HEK293T (cell line): ENCODE data around the gene PDXK.

ENCODE experiments used
- CTCF ChIA-PET: fragments of 350-600 bp; formaldehyde crosslinking; extraction: SDS; loops from one replicate; lab custom pipeline; 2021; ENCODE audit warnings: antibody characterized with exemption, inconsistent platforms; lab: Yijun Ruan, JAX
- POLR2A ChIA-PET: fragments of 350-600 bp; formaldehyde crosslinking; extraction: SDS; loops from one replicate; lab custom pipeline; 2020; ENCODE audit warnings: antibody characterized with exemption, inconsistent platforms; lab: Yijun Ruan, JAX
- DNase-seq: peaks from one replicate; pipeline ENCODE4 v3.0.0; 2012; ENCODE audit warnings: mixed read lengths; ENCODE audit errors: extremely low spot score
- ARNT ChIP-seq: fragments of 450-650 bp; IDR thresholded peaks from 2 replicates; pipeline ENCODE4 v1.6.1; 2017; ENCODE audit warnings: mild to moderate bottlenecking
- BHLHE40 ChIP-seq: fragments of 450-650 bp; IDR thresholded peaks from 2 replicates; pipeline ENCODE4 v1.6.1; 2016; ENCODE audit warnings: mild to moderate bottlenecking, moderate library complexity, borderline replicate concordance
- CTBP1 ChIP-seq: fragments of 450-650 bp; IDR thresholded peaks from 2 replicates; pipeline ENCODE4 v1.6.1; 2016; ENCODE audit warnings: borderline replicate concordance
- ELF4 ChIP-seq: fragments of 450-650 bp; IDR thresholded peaks from 2 replicates; pipeline ENCODE4 v1.6.1; 2017; ENCODE audit warnings: antibody characterized with exemption
- FOXA1 ChIP-seq: fragments of 450-650 bp; IDR thresholded peaks from 2 replicates; pipeline ENCODE4 v1.6.1; 2016; ENCODE audit warnings: mild to moderate bottlenecking
- FOXK2 ChIP-seq: fragments of 450-650 bp; IDR thresholded peaks from 2 replicates; pipeline ENCODE4 v1.6.1; 2016; ENCODE audit warnings: mild to moderate bottlenecking
- FOXM1 ChIP-seq: fragments of 450-650 bp; IDR thresholded peaks from 2 replicates; pipeline ENCODE4 v1.6.1; 2017; ENCODE audit warnings: mild to moderate bottlenecking, borderline replicate concordance
- HDGF ChIP-seq: fragments of 450-650 bp; IDR thresholded peaks from 2 replicates; pipeline ENCODE4 v1.6.1; 2017; ENCODE audit warnings: antibody characterized with exemption, borderline replicate concordance
- L3MBTL2 ChIP-seq: fragments of 450-650 bp; conservative IDR thresholded peaks from 2 replicates; pipeline ENCODE4 v1.6.1; 2016; ENCODE audit warnings: mild to moderate bottlenecking
- LEF1 ChIP-seq: fragments of 450-650 bp; IDR thresholded peaks from 2 replicates; pipeline ENCODE4 v1.6.1; 2017; ENCODE audit warnings: mild to moderate bottlenecking, borderline replicate concordance
- NFRKB ChIP-seq: fragments of 450-650 bp; IDR thresholded peaks from 2 replicates; pipeline ENCODE4 v1.6.1; 2016; ENCODE audit warnings: mild to moderate bottlenecking, moderate library complexity
- SP1 ChIP-seq: fragments of 450-650 bp; IDR thresholded peaks from 2 replicates; pipeline ENCODE4 v1.6.1; 2017
- SUZ12 ChIP-seq: fragments of 450-650 bp; IDR thresholded peaks from 2 replicates; pipeline ENCODE4 v1.6.1; 2016; ENCODE audit warnings: mild to moderate bottlenecking
- TARDBP ChIP-seq: fragments of 450-650 bp; IDR thresholded peaks from 2 replicates; pipeline ENCODE4 v1.6.1; 2016
- ZNF384 ChIP-seq: fragments of 450-650 bp; IDR thresholded peaks from 2 replicates; pipeline ENCODE4 v1.6.1; 2016
- TF ChIP-seq, protein P1 (sequence below): fragments of 450-650 bp; IDR thresholded peaks from 2 replicates; pipeline ENCODE4 v1.6.1; 2016

The PDXK gene

GRCh38 chr21:43721206-43721605 is 2.3 kb downstream of the PDXK start:
- DNase-seq, result no peak
- TF ChIP-seq SP1, result no peak
- no peak for TF ChIP-seq LEF1
- TF ChIP-seq FOXK2, result no peak
- no peak for TF ChIP-seq HDGF
- TF ChIP-seq, protein P1, sequence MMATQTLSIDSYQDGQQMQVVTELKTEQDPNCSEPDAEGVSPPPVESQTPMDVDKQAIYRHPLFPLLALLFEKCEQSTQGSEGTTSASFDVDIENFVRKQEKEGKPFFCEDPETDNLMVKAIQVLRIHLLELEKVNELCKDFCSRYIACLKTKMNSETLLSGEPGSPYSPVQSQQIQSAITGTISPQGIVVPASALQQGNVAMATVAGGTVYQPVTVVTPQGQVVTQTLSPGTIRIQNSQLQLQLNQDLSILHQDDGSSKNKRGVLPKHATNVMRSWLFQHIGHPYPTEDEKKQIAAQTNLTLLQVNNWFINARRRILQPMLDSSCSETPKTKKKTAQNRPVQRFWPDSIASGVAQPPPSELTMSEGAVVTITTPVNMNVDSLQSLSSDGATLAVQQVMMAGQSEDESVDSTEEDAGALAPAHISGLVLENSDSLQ, result no peak
- POLR2A ChIA-PET, result no interaction called here
- CTCF ChIA-PET, result no interaction called here

DNA sequence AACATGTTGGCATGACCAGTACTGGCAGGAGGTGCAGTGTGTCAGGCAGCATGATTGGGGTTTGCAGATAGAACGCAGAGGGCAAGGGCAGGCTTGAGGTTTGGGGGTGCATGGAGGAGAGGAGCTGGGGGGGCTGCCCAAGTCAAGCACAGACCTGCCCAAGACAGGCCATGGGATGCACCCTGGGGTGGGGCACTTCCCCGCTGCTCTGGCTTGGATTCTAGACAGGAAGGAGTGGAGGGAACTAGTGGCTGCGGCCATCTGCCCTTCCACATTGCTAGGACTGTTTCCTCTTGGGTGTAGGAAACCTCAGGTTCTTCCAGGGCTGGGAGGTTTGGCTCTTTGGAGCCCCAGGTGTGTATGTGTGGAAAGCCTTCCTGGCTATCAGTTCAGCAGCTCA is 3.0 kb downstream of the PDXK start:
- DNase-seq, result no peak
- ChIA-PET CTCF (no interaction called here), POLR2A (no interaction called here)

DNA sequence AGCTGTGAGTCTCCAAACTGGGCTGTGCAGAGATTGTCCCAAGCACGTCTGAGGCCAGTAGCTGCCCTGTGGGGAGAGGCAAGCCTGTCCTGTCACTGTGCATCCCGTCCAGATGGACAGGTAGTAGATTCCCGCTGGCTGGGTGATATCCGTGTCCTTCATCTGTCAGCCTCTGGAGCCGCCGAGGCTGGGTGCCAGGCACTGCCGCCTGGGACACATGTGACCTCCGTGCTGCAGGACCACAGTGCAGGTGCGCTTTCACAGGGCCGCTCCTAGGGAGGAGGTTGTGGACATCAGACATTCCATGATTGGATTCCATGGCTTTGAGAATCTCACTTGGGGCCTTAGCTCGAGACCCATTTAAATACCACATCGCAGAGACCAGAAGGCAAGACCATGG is 4.7 kb downstream of the PDXK start:
- CTCF ChIA-PET, result interaction anchor here (0.6 kb wide), 1 partner anchor 17 kb away, joined by 4 read pairs; no protein-coding TSS in a partner anchor
- no peak for DNase-seq
- POLR2A ChIA-PET, result no interaction called here
- no peak for TF ChIP-seq TARDBP
- TF ChIP-seq, protein P1, result no peak
- no peak for TF ChIP-seq LEF1
- TF ChIP-seq FOXK2, result no peak
- no peak for TF ChIP-seq FOXM1
- no peak for TF ChIP-seq HDGF
- TF ChIP-seq ARNT, result no peak
- no peak for TF ChIP-seq BHLHE40
- TF ChIP-seq ELF4, result no peak
- no peak for TF ChIP-seq ZNF384
- TF ChIP-seq FOXA1, result no peak
- no peak for TF ChIP-seq L3MBTL2
- TF ChIP-seq SP1, result no peak
- TF ChIP-seq CTBP1, result no peak
- TF ChIP-seq SUZ12, result no peak
- TF ChIP-seq NFRKB, result no peak

More for the DNA sequence above, 3.0 kb downstream of the PDXK start:
- TF ChIP-seq BHLHE40 (no peak), L3MBTL2 (no peak), ARNT (no peak)

DNA sequence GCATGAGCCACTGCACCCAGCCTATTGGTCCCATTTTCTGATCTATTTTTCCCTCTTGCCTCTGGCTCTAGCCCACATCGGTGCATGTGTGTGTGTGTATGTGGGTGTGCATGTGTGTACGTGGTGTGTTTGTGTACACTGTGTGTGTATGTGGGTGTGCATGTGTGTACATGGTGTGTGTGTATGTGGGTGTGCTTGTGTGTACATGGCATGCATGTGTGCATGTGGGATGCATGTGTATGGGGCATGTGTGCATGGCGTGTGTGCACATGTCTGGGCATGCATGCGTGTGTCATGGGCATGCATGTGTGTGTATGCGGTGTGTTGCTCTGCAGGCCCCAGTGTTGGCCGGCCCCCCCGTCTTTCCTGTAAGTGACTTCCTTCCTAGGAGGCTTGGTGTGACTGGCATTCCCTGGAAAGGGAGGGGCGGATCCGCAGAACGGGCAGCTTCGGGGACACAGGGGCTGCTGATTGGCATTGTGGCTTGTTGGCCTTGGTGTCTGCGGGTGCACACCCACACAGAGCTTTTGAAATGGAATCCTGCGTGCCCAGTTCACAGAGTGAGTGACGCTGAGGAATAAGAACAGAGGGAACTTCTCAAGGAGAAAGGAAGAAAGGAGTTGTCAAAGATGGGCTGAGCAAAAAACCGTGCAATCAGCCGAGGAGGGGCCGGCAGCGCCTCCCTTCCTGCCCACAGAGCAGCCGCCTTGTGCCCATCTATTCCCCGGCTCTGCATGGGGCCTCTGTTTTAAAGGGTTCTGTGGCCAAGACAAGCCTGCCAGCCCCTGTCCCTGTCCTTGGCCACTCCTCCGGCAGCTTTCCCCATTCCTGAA is 8.0 kb downstream of the PDXK start:
- ChIA-PET POLR2A (interaction anchor here (1.2 to 3.0 kb wide), 4 partner anchors 7 to 62 kb away, joined by 3 to 44 read pairs (median 12); partner anchors contain the start of genes PDXK and RRP1), CTCF (interaction anchor here (0.7 to 1.7 kb wide), 3 partner anchors 12 to 63 kb away, joined by 3 to 5 read pairs (median 3); no protein-coding TSS in a partner anchor)
- TF ChIP-seq TARDBP, result peak; percentile 87
- no peak for TF ChIP-seq FOXA1
- DNase-seq, result no peak

GRCh38 chr21:43727519-43728153 is 8.7 kb downstream of the PDXK start:
- TF ChIP-seq FOXA1, result no peak
- no peak for TF ChIP-seq ELF4
- TF ChIP-seq NFRKB, result no peak
- no peak for TF ChIP-seq BHLHE40
- TF ChIP-seq L3MBTL2, result no peak
- TF ChIP-seq ZNF384, result no peak
- TF ChIP-seq, protein P1, result no peak
- no peak for TF ChIP-seq SUZ12
- no peak for TF ChIP-seq LEF1
- no peak for TF ChIP-seq TARDBP
- no peak for TF ChIP-seq ARNT
- TF ChIP-seq HDGF, result no peak
- TF ChIP-seq FOXK2, result no peak
- TF ChIP-seq FOXM1, result no peak
- TF ChIP-seq SP1, result no peak
- TF ChIP-seq CTBP1, result no peak
- DNase-seq, result no peak
- ChIA-PET POLR2A (interaction anchor here (0.9 to 3.0 kb wide), 11 partner anchors 8 to 576 kb away, joined by 3 to 44 read pairs (median 6); partner anchors contain the start of genes PDXK and RRP1), CTCF (interaction anchor here (0.5 to 1.7 kb wide), 4 partner anchors 13 to 62 kb away, joined by 3 to 5 read pairs (median 3); no protein-coding TSS in a partner anchor)

DNA sequence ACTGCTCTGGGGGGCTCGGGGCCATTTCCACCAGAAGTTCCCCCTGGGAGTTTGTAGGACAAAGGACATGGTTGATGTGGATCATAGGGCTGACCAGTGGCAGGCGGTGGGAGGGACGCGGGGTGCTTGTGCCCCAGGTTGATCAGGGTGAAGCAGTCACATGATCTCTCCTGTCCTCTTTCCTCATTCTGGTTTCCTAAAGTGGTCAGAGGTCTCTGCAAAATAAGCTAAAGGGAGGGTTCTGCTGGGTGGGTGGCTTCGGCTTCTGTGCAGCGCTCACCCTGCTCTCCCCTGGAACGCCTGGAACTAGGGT is 9.2 kb downstream of the PDXK start:
- POLR2A ChIA-PET, result interaction anchor here (0.5 to 3.0 kb wide), 21 partner anchors 8 to 575 kb away, joined by 3 to 44 read pairs (median 4); partner anchors contain the start of genes PDXK and RRP1
- TF ChIP-seq CTBP1 (no peak), FOXM1 (no peak)
- TF ChIP-seq, protein P1, result no peak
- DNase-seq, result no peak
- CTCF ChIA-PET, result interaction anchor here (0.5 to 1.7 kb wide), 5 partner anchors 17 to 1092 kb away, joined by 3 to 4 read pairs (median 3); no protein-coding TSS in a partner anchor
